HCT116 (cell line): ENCODE measurements around the gene GPBAR1.

Source experiments
- CTCF ChIP-seq, 3 experiments: fragments of 200-600 bp in 1 of 3; sonication (generic) in 1 of 3; IDR thresholded peaks in 2 of 3; conservative IDR thresholded peaks in 1 of 3; 2 replicates each; pipeline ENCODE4 v1.5.1; 2012 to 2017; ENCODE audit warnings: low read depth in 2 of 3, low read length in 2 of 3, antibody characterized with exemption in 1 of 3, borderline replicate concordance in 1 of 3, control low read depth in 1 of 3, mild to moderate bottlenecking in 1 of 3, mixed read lengths in 1 of 3, mixed run types in 1 of 3, moderate library complexity in 1 of 3; ENCODE audit not compliant: insufficient read depth in 1 of 3
- EZH2 ChIP-seq: fragments of 200-600 bp; sonication (generic); IDR thresholded peaks from 2 replicates; pipeline ENCODE4 v1.6.1; 2017; ENCODE audit warnings: antibody characterized with exemption, mixed run types
- EZH2phosphoT487 ChIP-seq: fragments of 200-600 bp; IDR thresholded peaks from 2 replicates; pipeline ENCODE4 v1.6.1; 2018; ENCODE audit warnings: antibody characterized with exemption, borderline replicate concordance
- JUND ChIP-seq: IDR thresholded peaks from 2 replicates; pipeline ENCODE4 v1.6.1; 2012
- MAX ChIP-seq: IDR thresholded peaks from 2 replicates; pipeline ENCODE4 v1.6.1; 2012
- POLR2A ChIP-seq: IDR thresholded peaks from 2 replicates; pipeline ENCODE4 v1.7.0; 2011; ENCODE audit warnings: borderline replicate concordance; ENCODE audit not compliant: insufficient read depth, insufficient read length; ENCODE audit errors: extremely low read depth
- POLR2AphosphoS5 ChIP-seq: IDR thresholded peaks from 2 replicates; pipeline ENCODE4 v1.6.1; 2011; ENCODE audit warnings: mild to moderate bottlenecking, low read depth, low read length, moderate library complexity
- RAD21 ChIP-seq: IDR thresholded peaks from 2 replicates; pipeline ENCODE4 v1.6.1; 2012; ENCODE audit warnings: low read depth, mild to moderate bottlenecking
- REST ChIP-seq: IDR thresholded peaks from 2 replicates; pipeline ENCODE4 v1.6.1; 2012; ENCODE audit warnings: low read depth
- SIN3A ChIP-seq: IDR thresholded peaks from 2 replicates; pipeline ENCODE4 v1.6.1; 2012; ENCODE audit warnings: low read depth
- SP1 ChIP-seq: IDR thresholded peaks from 2 replicates; pipeline ENCODE4 v1.6.1; 2012; ENCODE audit warnings: low read depth
- YY1 ChIP-seq: IDR thresholded peaks from 2 replicates; pipeline ENCODE4 v1.6.1; 2011; ENCODE audit warnings: low read length, low read depth, moderate library complexity, mild to moderate bottlenecking; ENCODE audit not compliant: insufficient replicate concordance; ENCODE audit errors: extremely low read depth
- ZBTB33 ChIP-seq: IDR thresholded peaks from 2 replicates; pipeline ENCODE4 v1.6.1; 2011; ENCODE audit warnings: mild to moderate bottlenecking, low read length, moderate library complexity; ENCODE audit not compliant: insufficient replicate concordance; ENCODE audit errors: extremely low read depth
- ZNF274 ChIP-seq: fragments of 200-500 bp; sonication (Bioruptor generic); IDR thresholded peaks from 2 replicates; pipeline ENCODE4 v1.6.1; 2014; ENCODE audit warnings: mild to moderate bottlenecking, low read depth, low read length, inconsistent platforms

GRCh38 chr2:218233543-218233942 is 27.3 kb upstream of the GPBAR1 start:
- TF ChIP-seq POLR2A: no peak
- no peak for TF ChIP-seq CTCF (IDR thresholded peaks at IDR 0.05 in 2 of 3, conservative IDR thresholded peaks at IDR 0.05 in 1 of 3; ENCODE audit: borderline replicate concordance in 1 of 3, insufficient read depth in 1 of 3, low read depth in 2 of 3, low read length in 2 of 3)
- no peak for TF ChIP-seq YY1
- TF ChIP-seq POLR2AphosphoS5: no peak
- TF ChIP-seq SP1: no peak
- TF ChIP-seq EZH2: no peak
- TF ChIP-seq ZBTB33: no peak
- TF ChIP-seq JUND: no peak
- no peak for TF ChIP-seq MAX
- TF ChIP-seq SIN3A: no peak
- TF ChIP-seq ZNF274: no peak
- TF ChIP-seq EZH2phosphoT487: no peak
- no peak for TF ChIP-seq REST
- no peak for TF ChIP-seq RAD21
